HFF-Myc (cell line): ENCODE results near the gene PDE10A.
"Not testable (repeated sequence)": the region's sequence is repeated elsewhere in the genome, so short reads cannot be mapped to it uniquely, and the experiment has no call there.

Experiments used
- DNase-seq: peaks from one replicate; pipeline ENCODE4 v3.0.0-alpha.2; 2011; ENCODE audit warnings: low read depth; ENCODE audit errors: extremely low read depth
- H3K4me3 ChIP-seq: replicated peaks from 2 replicates; pipeline ENCODE4 v1.5.1; 2011; ENCODE audit warnings: low read depth, mild to moderate bottlenecking, control low read depth, low read length
- CTCF ChIP-seq: IDR thresholded peaks from 2 replicates; pipeline ENCODE4 v1.5.1; 2012; ENCODE audit warnings: mild to moderate bottlenecking, low read depth, low read length, control low read depth; ENCODE audit errors: missing control alignments

Gene PDE10A

GRCh38 chr6:165478581-165478980 is 184.5 kb downstream of the PDE10A start:
- H3K4me3 ChIP-seq: no peak overlapping the region
- DNase-seq: no peak
- no peak for TF ChIP-seq CTCF

GRCh38 chr6:165469483-165469882 is 193.6 kb downstream of the PDE10A start:
- H3K4me3 ChIP-seq: no peak overlapping the region
- DNase-seq: no peak
- no peak for TF ChIP-seq CTCF

- no peak overlapping the region for H3K4me3 ChIP-seq
- TF ChIP-seq CTCF: no peak
- no peak for DNase-seq
Measured at GRCh38 chr6:165468340-165469235, 194.5 kb downstream of the PDE10A start.

GRCh38 chr6:165463499-165463898 is 199.5 kb downstream of the PDE10A start:
- DNase-seq, H3K4me3 ChIP-seq: not testable (repeated sequence)

GRCh38 chr6:165459605-165460301 is 203.3 kb downstream of the PDE10A start:
- not testable (repeated sequence) for H3K4me3 ChIP-seq, DNase-seq

- no peak overlapping the region for H3K4me3 ChIP-seq
- no peak for DNase-seq
- TF ChIP-seq CTCF: no peak
Measured at GRCh38 chr6:165458134-165458533, 204.9 kb downstream of the PDE10A start.

GRCh38 chr6:165456286-165456685 is 206.8 kb downstream of the PDE10A start:
- no peak for DNase-seq
- TF ChIP-seq CTCF: no peak
- no peak overlapping the region for H3K4me3 ChIP-seq

- DNase-seq: no peak
- no peak for TF ChIP-seq CTCF
Measured at GRCh38 chr6:165455488-165455887, 207.6 kb downstream of the PDE10A start.

More at GRCh38 chr6:165455488-165455887, 207.6 kb downstream of the PDE10A start:
- no peak overlapping the region for H3K4me3 ChIP-seq
